ENCODE data around the gene ODC1. TPM values are rescaled to one million over a fixed set of nuclear protein-coding genes. Genes with fewer than 3 reads are reported as not detected.

ODC1 gene
- total RNA-seq, 1 experiment from 2014 or later: 78.4 TPM

DNA sequence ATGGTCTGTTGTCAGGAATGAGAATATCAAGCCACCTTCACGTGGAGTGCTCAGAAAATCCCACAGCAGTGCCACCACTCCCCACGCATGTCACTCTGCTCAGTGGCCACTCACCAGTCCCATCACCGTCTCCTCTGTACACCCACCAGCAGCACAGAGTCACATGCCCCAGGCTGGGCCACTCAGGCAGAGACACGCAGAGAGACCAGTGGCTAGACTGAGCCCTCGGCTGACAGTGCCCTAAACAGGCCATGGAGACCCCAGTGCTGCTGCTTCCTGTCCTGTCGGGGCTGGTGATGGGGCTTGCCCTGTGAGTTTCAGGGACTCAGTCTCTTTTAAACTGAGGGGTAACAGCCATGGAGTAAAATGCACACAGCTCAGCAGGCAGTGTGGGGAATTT is 25.9 kb downstream of the ODC1 start:
- H3K4me1 Mint-ChIP-seq (ENCODE audit: low read depth, unreplicated experiment): no peaks in the 10 kb centered on the region
- H3K36me3 Mint-ChIP-seq (ENCODE audit: insufficient read depth, unreplicated experiment): peaks cover 13% of the 10 kb centered on the region
- TF ChIP-seq, protein P1, sequence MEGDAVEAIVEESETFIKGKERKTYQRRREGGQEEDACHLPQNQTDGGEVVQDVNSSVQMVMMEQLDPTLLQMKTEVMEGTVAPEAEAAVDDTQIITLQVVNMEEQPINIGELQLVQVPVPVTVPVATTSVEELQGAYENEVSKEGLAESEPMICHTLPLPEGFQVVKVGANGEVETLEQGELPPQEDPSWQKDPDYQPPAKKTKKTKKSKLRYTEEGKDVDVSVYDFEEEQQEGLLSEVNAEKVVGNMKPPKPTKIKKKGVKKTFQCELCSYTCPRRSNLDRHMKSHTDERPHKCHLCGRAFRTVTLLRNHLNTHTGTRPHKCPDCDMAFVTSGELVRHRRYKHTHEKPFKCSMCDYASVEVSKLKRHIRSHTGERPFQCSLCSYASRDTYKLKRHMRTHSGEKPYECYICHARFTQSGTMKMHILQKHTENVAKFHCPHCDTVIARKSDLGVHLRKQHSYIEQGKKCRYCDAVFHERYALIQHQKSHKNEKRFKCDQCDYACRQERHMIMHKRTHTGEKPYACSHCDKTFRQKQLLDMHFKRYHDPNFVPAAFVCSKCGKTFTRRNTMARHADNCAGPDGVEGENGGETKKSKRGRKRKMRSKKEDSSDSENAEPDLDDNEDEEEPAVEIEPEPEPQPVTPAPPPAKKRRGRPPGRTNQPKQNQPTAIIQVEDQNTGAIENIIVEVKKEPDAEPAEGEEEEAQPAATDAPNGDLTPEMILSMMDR (IDR thresholded peaks at IDR 0.05; ENCODE audit: unreplicated experiment): no peak
- H3K27ac Mint-ChIP-seq (ENCODE audit: unreplicated experiment): no peak overlapping the region
- intact Hi-C loops (cut with micrococcal nuclease; ENCODE audit: unreplicated experiment): no loop called here
- no peak for DNase-seq
- no peaks in the 10 kb centered on the region for H3K27me3 Mint-ChIP-seq (ENCODE audit: unreplicated experiment)
- no peaks in the 10 kb centered on the region for H3K9me3 Mint-ChIP-seq (ENCODE audit: low read depth, unreplicated experiment)
- BruUV-seq (replicated peaks): no TSS peak
- no peak overlapping the region for H3K4me3 Mint-ChIP-seq (ENCODE audit: low read depth, unreplicated experiment)
- CTCF ChIA-PET: no interaction called here

DNA sequence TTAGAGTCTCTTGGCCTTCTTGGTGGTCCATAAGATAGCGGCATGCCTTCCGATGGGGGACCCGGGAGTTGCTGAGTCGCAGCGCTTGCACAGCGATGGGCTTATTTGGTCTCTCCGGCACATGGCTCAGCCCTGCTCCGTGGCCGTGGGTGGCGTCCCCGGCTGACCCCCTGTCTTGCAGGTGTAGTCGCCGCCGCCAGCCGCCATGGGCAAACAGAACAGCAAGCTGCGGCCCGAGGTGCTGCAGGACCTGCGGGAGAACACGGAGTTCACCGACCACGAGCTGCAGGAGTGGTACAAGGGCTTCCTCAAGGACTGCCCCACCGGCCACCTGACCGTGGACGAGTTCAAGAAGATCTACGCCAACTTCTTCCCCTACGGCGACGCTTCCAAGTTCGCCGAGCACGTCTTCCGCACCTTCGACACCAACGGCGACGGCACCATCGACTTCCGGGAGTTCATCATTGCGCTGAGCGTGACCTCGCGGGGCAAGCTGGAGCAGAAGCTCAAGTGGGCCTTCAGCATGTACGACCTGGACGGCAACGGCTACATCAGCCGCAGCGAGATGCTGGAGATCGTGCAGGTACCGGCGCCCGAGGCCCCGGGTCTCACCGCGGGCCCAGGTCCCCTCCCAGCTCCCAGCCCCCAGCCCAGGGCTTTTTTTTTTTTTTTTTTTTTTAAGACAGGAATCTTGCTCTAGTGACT is 28.4 kb downstream of the ODC1 start:
- peaks cover 2% of the 10 kb centered on the region for H3K4me1 Mint-ChIP-seq (ENCODE audit: low read depth, unreplicated experiment)
- CTCF ChIA-PET: interaction anchor here (1.2 kb wide), 1 partner anchor 11 kb away, joined by 3 read pairs; no protein-coding TSS in a partner anchor
- no peaks in the 10 kb centered on the region for H3K9me3 Mint-ChIP-seq (ENCODE audit: low read depth, unreplicated experiment)
- peaks cover 6% of the 10 kb centered on the region for H3K36me3 Mint-ChIP-seq (ENCODE audit: insufficient read depth, unreplicated experiment)
- BruUV-seq (replicated peaks): no TSS peak
- intact Hi-C loops (cut with micrococcal nuclease; ENCODE audit: unreplicated experiment): no loop called here
- no peaks in the 10 kb centered on the region for H3K27me3 Mint-ChIP-seq (ENCODE audit: unreplicated experiment)
- no peak overlapping the region for H3K27ac Mint-ChIP-seq (ENCODE audit: unreplicated experiment)
- TF ChIP-seq, protein P1 (IDR thresholded peaks at IDR 0.05; ENCODE audit: unreplicated experiment): no peak
- H3K4me3 Mint-ChIP-seq (ENCODE audit: low read depth, unreplicated experiment): no peak overlapping the region
- DNase-seq: no peak

DNA sequence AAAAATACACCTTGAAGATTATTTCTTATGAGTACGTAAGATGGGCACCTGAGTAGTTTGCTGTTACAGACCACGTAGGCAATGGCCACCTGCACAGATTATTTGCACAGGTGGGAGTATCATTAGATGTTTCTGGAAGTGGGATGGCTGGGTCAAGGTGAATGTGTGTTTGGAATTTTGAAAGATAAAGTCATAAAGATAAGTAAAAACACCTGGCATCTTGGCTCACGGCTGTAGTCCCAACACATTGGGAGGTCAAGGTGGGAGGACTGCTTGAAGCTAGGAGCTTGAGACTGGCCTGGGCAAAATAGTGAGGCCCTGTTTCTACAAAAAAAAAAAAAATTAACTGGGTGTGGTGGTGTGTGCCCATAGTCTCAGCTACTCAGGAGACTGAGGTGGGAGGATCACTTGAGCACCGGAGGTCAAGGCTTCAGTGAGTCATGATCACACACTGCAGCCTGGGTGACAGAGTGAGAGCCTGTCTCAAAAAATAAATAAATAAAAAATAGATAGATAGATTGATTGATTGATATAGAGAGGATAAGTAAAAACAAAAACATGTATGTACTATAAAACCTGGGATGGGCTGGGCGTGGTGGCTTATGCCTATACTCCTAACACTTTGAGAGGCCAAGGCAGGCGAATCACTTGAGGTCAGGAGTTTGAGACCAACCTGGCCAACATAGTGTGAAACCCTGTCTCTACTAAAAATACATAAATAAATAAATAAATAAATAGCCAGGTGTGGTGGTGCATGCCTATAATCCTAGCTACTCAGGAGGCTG is 30.4 kb downstream of the ODC1 start:
- TF ChIP-seq, protein P1 (IDR thresholded peaks at IDR 0.05; ENCODE audit: unreplicated experiment): no peak
- CTCF ChIA-PET: no interaction called here
- Mint-ChIP-seq H3K4me1 (ENCODE audit: low read depth, unreplicated experiment) (peaks cover 18% of the 10 kb centered on the region), H3K4me3 (ENCODE audit: low read depth, unreplicated experiment) (no peak overlapping the region), H3K27ac (ENCODE audit: unreplicated experiment) (no peak overlapping the region), H3K27me3 (ENCODE audit: unreplicated experiment) (no peaks in the 10 kb centered on the region), H3K36me3 (ENCODE audit: insufficient read depth, unreplicated experiment) (no peaks in the 10 kb centered on the region), H3K9me3 (ENCODE audit: low read depth, unreplicated experiment) (no peaks in the 10 kb centered on the region)
- intact Hi-C loops (cut with micrococcal nuclease; ENCODE audit: unreplicated experiment): no loop called here
- DNase-seq: no peak
- BruUV-seq (replicated peaks): no TSS peak

DNA sequence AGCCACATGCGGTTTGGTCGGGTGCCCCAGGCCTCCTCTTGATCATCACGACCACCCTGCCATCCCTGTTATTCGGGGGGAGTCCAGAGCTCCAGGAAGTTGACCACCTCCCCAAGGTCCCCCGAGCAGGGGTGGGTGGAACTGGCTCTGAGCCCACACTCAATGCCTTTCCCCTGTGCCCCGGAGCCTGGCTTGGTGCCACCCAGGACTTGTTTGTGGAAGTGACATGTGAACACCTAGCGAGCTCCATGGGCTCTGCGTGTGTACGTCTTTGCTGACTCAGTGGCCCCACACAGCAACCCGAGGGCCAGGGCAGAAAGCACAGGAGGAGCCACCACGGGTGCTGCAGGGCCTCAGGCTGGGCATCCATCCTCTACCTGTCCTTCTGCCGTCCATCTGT is 32.5 kb downstream of the ODC1 start:
- H3K27me3 Mint-ChIP-seq (ENCODE audit: unreplicated experiment): no peaks in the 10 kb centered on the region
- peaks cover 26% of the 10 kb centered on the region for H3K4me1 Mint-ChIP-seq (ENCODE audit: low read depth, unreplicated experiment)
- H3K27ac Mint-ChIP-seq (ENCODE audit: unreplicated experiment): no peak overlapping the region
- no peaks in the 10 kb centered on the region for H3K9me3 Mint-ChIP-seq (ENCODE audit: low read depth, unreplicated experiment)
- H3K4me3 Mint-ChIP-seq (ENCODE audit: low read depth, unreplicated experiment): no peak overlapping the region
- no peak for DNase-seq
- intact Hi-C loops (cut with micrococcal nuclease; ENCODE audit: unreplicated experiment): no loop called here
- H3K36me3 Mint-ChIP-seq (ENCODE audit: insufficient read depth, unreplicated experiment): peaks cover 4% of the 10 kb centered on the region
- TF ChIP-seq, protein P1 (IDR thresholded peaks at IDR 0.05; ENCODE audit: unreplicated experiment): no peak
- no TSS peak for BruUV-seq (replicated peaks)
- CTCF ChIA-PET: no interaction called here

All from Calu3 (cell line).